Activated CD4-positive, alpha-beta T cell treated with anti-CD3 and anti-CD28 coated beads, Interleukin-2, amount 50 U/mL, for 48 hours (primary cell): Measurements from ENCODE around the gene TIAM1.

Experiments
- DNase-seq, 2 experiments: peaks; one replicate each; pipeline ENCODE4 v3.0.0-alpha.2; 2020

The TIAM1 gene

GRCh38 chr21:31354604-31355443 lies 10.8 kb upstream of the TIAM1 start:
- DNase-seq = peak; percentile 71 to 83

- no peak for DNase-seq
Measured at GRCh38 chr21:31354122-31354521, 10.1 kb upstream of the TIAM1 start.

GRCh38 chr21:31352836-31353235 lies 8.8 kb upstream of the TIAM1 start:
- DNase-seq = no peak

- DNase-seq = no peak
Measured at GRCh38 chr21:31351960-31352359, 7.9 kb upstream of the TIAM1 start.

GRCh38 chr21:31351438-31351837 lies 7.4 kb upstream of the TIAM1 start:
- DNase-seq = no peak

GRCh38 chr21:31349208-31349607 lies 5.1 kb upstream of the TIAM1 start:
- DNase-seq = no peak

- no peak for DNase-seq
Measured at GRCh38 chr21:31348188-31348587, 4.1 kb upstream of the TIAM1 start.

- no peak for DNase-seq
Measured at GRCh38 chr21:31347435-31348032, 3.5 kb upstream of the TIAM1 start.

GRCh38 chr21:31346256-31346821 lies 2.3 kb upstream of the TIAM1 start:
- DNase-seq = peak in 1 of 2 experiments; percentile 35

GRCh38 chr21:31345136-31345535 lies 1.1 kb upstream of the TIAM1 start:
- no peak for DNase-seq

- no peak for DNase-seq
Measured at GRCh38 chr21:31343030-31343510, 991 bp downstream of the TIAM1 start.

- no peak for DNase-seq
Measured at GRCh38 chr21:31342348-31342747, 1.7 kb downstream of the TIAM1 start.

- no peak for DNase-seq
Measured at GRCh38 chr21:31340942-31341487, 3.0 kb downstream of the TIAM1 start.

- no peak for DNase-seq
Measured at GRCh38 chr21:31340514-31340913, 3.5 kb downstream of the TIAM1 start.

- DNase-seq = no peak
Measured at GRCh38 chr21:31339721-31340120, 4.3 kb downstream of the TIAM1 start.

- no peak for DNase-seq
Measured at GRCh38 chr21:31338908-31339368, 5.1 kb downstream of the TIAM1 start.

- DNase-seq = no peak
Measured at GRCh38 chr21:31337996-31338907, 5.8 kb downstream of the TIAM1 start.

- no peak for DNase-seq
Measured at GRCh38 chr21:31337086-31337485, 7.0 kb downstream of the TIAM1 start.

- DNase-seq = no peak
Measured at GRCh38 chr21:31336739-31337040, 7.4 kb downstream of the TIAM1 start.

- peak in 1 of 2 experiments; percentile 46 for DNase-seq
Measured at GRCh38 chr21:31335957-31336738, 7.9 kb downstream of the TIAM1 start.

- DNase-seq = no peak
Measured at GRCh38 chr21:31334648-31335121, 9.4 kb downstream of the TIAM1 start.

- no peak for DNase-seq
Measured at GRCh38 chr21:31332525-31332924, 11.5 kb downstream of the TIAM1 start.
